H1 (cell line): ENCODE data around the gene CALM3. TPM values are rescaled to one million over a fixed set of nuclear protein-coding genes. Genes with fewer than 3 reads are reported as not detected.

Source experiments
- CTCF ChIA-PET: fragments of 300-600 bp; sonication (Branson Sonifier 250); formaldehyde crosslinking; loops from one replicate; lab custom pipeline; 2021; ENCODE audit not compliant: partially characterized antibody; lab: Charles Lee
- POLR2A ChIA-PET: fragments of 300-600 bp; sonication (Branson Sonifier 250); formaldehyde crosslinking; loops from one replicate; lab custom pipeline; 2021; ENCODE audit warnings: inconsistent platforms; ENCODE audit not compliant: partially characterized antibody; lab: Charles Lee
- DNase-seq, 2 experiments: peaks; one replicate each; pipeline versions ENCODE4 v3.0.0 to v3.0.0-alpha.2; 2010 to 2022; ENCODE audit warnings: low spot score in 2 of 2, low read depth in 1 of 2, mixed read lengths in 1 of 2
- FAIRE-seq: peaks from 2 replicates; lab custom pipeline; 2011; peaks lifted over from hg19 to GRCh38; lab: Jason Lieb, UNC
- H2AFZ ChIP-seq: 2 replicates; pipeline ENCODE4 v1.8.1; 2012; ENCODE audit warnings: low read length, inconsistent platforms
- H2AK5ac ChIP-seq: 2 replicates; pipeline ENCODE4 v1.6.1; 2013; ENCODE audit warnings: low read depth, low read length
- H2BK120ac ChIP-seq: replicated peaks from 2 replicates; pipeline ENCODE3; 2013; ENCODE audit warnings: low read depth, low read length, inconsistent platforms
- H2BK12ac ChIP-seq: 2 replicates; pipeline ENCODE4 v1.6.1; 2013; ENCODE audit warnings: low read depth, low read length
- H2BK15ac ChIP-seq: 2 replicates; pipeline ENCODE4 v1.6.1; 2013; ENCODE audit warnings: low read length
- H2BK20ac ChIP-seq: 2 replicates; pipeline ENCODE4 v1.6.1; 2013; ENCODE audit warnings: low read length
- H2BK5ac ChIP-seq: 2 replicates; pipeline ENCODE4 v1.6.1; 2013; ENCODE audit warnings: low read depth, low read length
- H3K14ac ChIP-seq: 2 replicates; pipeline ENCODE4 v1.6.1; 2013; ENCODE audit warnings: inconsistent platforms; ENCODE audit not compliant: insufficient read length
- H3K18ac ChIP-seq: 2 replicates; pipeline ENCODE4 v1.6.1; 2013; ENCODE audit warnings: low read length; ENCODE audit errors: extremely low read depth
- H3K23ac ChIP-seq: 2 replicates; pipeline ENCODE4 v1.6.1; 2013; ENCODE audit warnings: inconsistent platforms; ENCODE audit not compliant: insufficient read length
- H3K23me2 ChIP-seq: 2 replicates; pipeline ENCODE4 v1.6.1; 2013; ENCODE audit warnings: low read depth, low read length
- H3K27ac ChIP-seq: 2 replicates; pipeline ENCODE4 v1.6.1; 2011; ENCODE audit warnings: low read depth, low read length, inconsistent platforms
- H3K27me3 ChIP-seq, 4 experiments: replicated peaks in 1 of 4; 1 replicate in 1 of 4; 2 replicates in 3 of 4; pipeline versions ENCODE4 v1.6.1 to v1.8.1; 2011 to 2013; ENCODE audit warnings: low read length in 3 of 4, mild to moderate bottlenecking in 3 of 4, inconsistent platforms in 2 of 4, mixed read lengths in 2 of 4, moderate library complexity in 1 of 4; ENCODE audit not compliant: control insufficient read depth in 3 of 4, insufficient read depth in 3 of 4; ENCODE audit errors: extremely low read depth in 1 of 4
- H3K36me3 ChIP-seq, 4 experiments: 2 replicates each; pipeline versions ENCODE4 v1.6.1 to v1.8.1; 2011 to 2013; ENCODE audit warnings: mild to moderate bottlenecking in 4 of 4, low read length in 3 of 4, moderate library complexity in 2 of 4, control low read depth in 1 of 4, inconsistent platforms in 1 of 4; ENCODE audit not compliant: insufficient read depth in 4 of 4, control insufficient read depth in 2 of 4
- H3K4ac ChIP-seq: replicated peaks from 2 replicates; pipeline ENCODE3; 2013; ENCODE audit warnings: low read length, low read depth, mixed read lengths, inconsistent platforms; ENCODE audit not compliant: insufficient read length
- H3K4me1 ChIP-seq, 4 experiments: replicated peaks in 1 of 4; 1 replicate in 1 of 4; 2 replicates in 3 of 4; pipeline versions ENCODE4 v1.6.1 to v1.8.1; 2011 to 2013; ENCODE audit warnings: low read length in 3 of 4, inconsistent platforms in 2 of 4, mixed read lengths in 1 of 4; ENCODE audit not compliant: insufficient read depth in 4 of 4, control insufficient read depth in 3 of 4
- H3K4me2 ChIP-seq, 2 experiments: 2 replicates each; pipeline versions ENCODE4 v1.6.1 to v1.8.1; 2011 to 2013; ENCODE audit warnings: low read depth in 2 of 2, low read length in 2 of 2, control low read depth in 1 of 2, inconsistent platforms in 1 of 2, mild to moderate bottlenecking in 1 of 2; ENCODE audit not compliant: insufficient read depth in 1 of 2
- H3K4me3 ChIP-seq, 4 experiments: fragments of 200-600, 300-600 bp in 1 of 4; sonication (generic), shearing (Covaris generic), sonication (Bioruptor Twin) in 1 of 4; 2 replicates each; pipeline versions ENCODE4 v1.5.1 to v1.8.1; 2011 to 2016; ENCODE audit warnings: low read length in 4 of 4, low read depth in 3 of 4, control low read depth in 2 of 4, inconsistent platforms in 2 of 4, mild to moderate bottlenecking in 2 of 4, mixed read lengths in 1 of 4, moderate library complexity in 1 of 4; ENCODE audit not compliant: insufficient read depth in 2 of 4; ENCODE audit errors: extremely low read depth in 1 of 4
- H3K56ac ChIP-seq: replicated peaks from 2 replicates; pipeline ENCODE3; 2013; ENCODE audit warnings: low read depth, mild to moderate bottlenecking, mixed read lengths, low read length, inconsistent platforms; ENCODE audit not compliant: insufficient read length
- H3K79me1 ChIP-seq: 2 replicates; pipeline ENCODE4 v1.6.1; 2013; ENCODE audit warnings: low read depth, low read length, control low read depth
- H3K79me2 ChIP-seq, 2 experiments: 2 replicates each; pipeline versions ENCODE4 v1.6.1 to v1.8.1; 2012 to 2013; ENCODE audit warnings: low read length in 2 of 2, mild to moderate bottlenecking in 2 of 2, inconsistent platforms in 1 of 2; ENCODE audit not compliant: insufficient read depth in 2 of 2, control insufficient read depth in 1 of 2
- H3K9ac ChIP-seq, 4 experiments: replicated peaks in 1 of 4; 1 replicate in 1 of 4; 2 replicates in 3 of 4; pipeline versions ENCODE4 v1.6.1 to v1.8.1; 2011 to 2013; ENCODE audit warnings: low read depth in 3 of 4, low read length in 3 of 4, control low read depth in 2 of 4, mild to moderate bottlenecking in 2 of 4, moderate library complexity in 2 of 4, inconsistent platforms in 1 of 4; ENCODE audit errors: extremely low read depth in 1 of 4
- H3K9me3 ChIP-seq, 2 experiments: 2 replicates each; pipeline versions ENCODE4 v1.6.1 to v1.8.1; 2012 to 2013; ENCODE audit warnings: mild to moderate bottlenecking in 2 of 2, moderate library complexity in 2 of 2, control low read depth in 1 of 2, inconsistent platforms in 1 of 2, low read depth in 1 of 2, low read length in 1 of 2, mixed read lengths in 1 of 2; ENCODE audit not compliant: insufficient read depth in 2 of 2
- H4K20me1 ChIP-seq, 2 experiments: replicated peaks in 1 of 2; 2 replicates each; pipeline versions ENCODE3 to v1.8.1; 2011 to 2013; ENCODE audit warnings: inconsistent platforms in 2 of 2, low read length in 2 of 2, mild to moderate bottlenecking in 1 of 2; ENCODE audit not compliant: insufficient read depth in 2 of 2, control insufficient read depth in 1 of 2
- H4K5ac ChIP-seq: 2 replicates; pipeline ENCODE4 v1.6.1; 2013; ENCODE audit warnings: low read length, low read depth, mixed read lengths, inconsistent platforms; ENCODE audit not compliant: insufficient read length
- H4K8ac ChIP-seq: 2 replicates; pipeline ENCODE4 v1.8.0; 2013; ENCODE audit warnings: mild to moderate bottlenecking, moderate library complexity, low read length, inconsistent platforms; ENCODE audit not compliant: insufficient read depth; ENCODE audit errors: extremely low read depth
- H4K91ac ChIP-seq: replicated peaks from 2 replicates; pipeline ENCODE3; 2013; ENCODE audit warnings: low read length, mixed read lengths, inconsistent platforms; ENCODE audit not compliant: insufficient read length
- BCL11A ChIP-seq, 2 experiments: IDR thresholded peaks; one replicate each; pipeline ENCODE4 v1.6.1; 2011; ENCODE audit warnings: low read depth in 2 of 2, low read length in 2 of 2, mild to moderate bottlenecking in 2 of 2
- CBX8 ChIP-seq: fragments of 300-800, 300-1000 bp; sonication (generic); IDR thresholded peaks from 2 replicates; pipeline ENCODE4 v1.7.1; 2016; ENCODE audit warnings: low read depth, low read length, borderline replicate concordance
- CEBPB ChIP-seq: IDR thresholded peaks from 2 replicates; pipeline ENCODE4 v1.6.1; 2012; ENCODE audit warnings: low read depth, low read length
- CREB1 ChIP-seq: IDR thresholded peaks from 2 replicates; pipeline ENCODE4 v1.6.1; 2012; ENCODE audit warnings: inconsistent platforms
- CTBP2 ChIP-seq: IDR thresholded peaks from 2 replicates; pipeline ENCODE4 v1.7.0; 2011; ENCODE audit warnings: borderline replicate concordance, mild to moderate bottlenecking, moderate library complexity, mixed read lengths, low read length; ENCODE audit not compliant: insufficient read depth, insufficient read length
- EZH2 ChIP-seq: fragments of 200-600 bp; sonication (generic); IDR thresholded peaks from 2 replicates; pipeline ENCODE4 v1.7.1; 2012; ENCODE audit warnings: low read depth, mild to moderate bottlenecking, moderate library complexity, low read length, inconsistent platforms; ENCODE audit not compliant: severe bottlenecking
- FOSL1 ChIP-seq: IDR thresholded peaks from 2 replicates; pipeline ENCODE4 v1.6.1; 2011; ENCODE audit warnings: mild to moderate bottlenecking, low read depth, low read length, moderate library complexity; ENCODE audit not compliant: insufficient read depth
- JUND ChIP-seq: IDR thresholded peaks from 2 replicates; pipeline ENCODE4 v1.6.1; 2011; ENCODE audit warnings: mild to moderate bottlenecking, improper control_type of control experiment, low read length
- RAD21 ChIP-seq, 2 experiments: IDR thresholded peaks in 1 of 2; conservative IDR thresholded peaks in 1 of 2; 2 replicates each; pipeline ENCODE4 v1.6.1; 2011; ENCODE audit warnings: low read depth in 2 of 2, low read length in 2 of 2, improper control_type of control experiment in 1 of 2, inconsistent platforms in 1 of 2, mild to moderate bottlenecking in 1 of 2, moderate library complexity in 1 of 2
- SUZ12 ChIP-seq: fragments of 200-600 bp; sonication (generic); IDR thresholded peaks from 2 replicates; pipeline ENCODE4 v1.6.1; 2012; ENCODE audit warnings: mild to moderate bottlenecking, inconsistent platforms, low read length, moderate library complexity, mixed read lengths
- YY1 ChIP-seq: IDR thresholded peaks from 2 replicates; pipeline ENCODE4 v1.6.1; 2011; ENCODE audit warnings: low read depth, mild to moderate bottlenecking, low read length
- WGBS, 2 experiments: shearing (Covaris generic) in 1 of 2; methylation state at CpG; one replicate each; pipeline versions ENCODE4 v1.1.6 to v1.1.7; 2013 to 2015; ENCODE audit warnings: low lambda C conversion rate in 2 of 2, mixed read lengths in 2 of 2, inconsistent platforms in 1 of 2, low coverage in 1 of 2, missing lambda C conversion rate in 1 of 2; ENCODE audit not compliant: insufficient replicate concordance in 2 of 2, insufficient coverage in 1 of 2, insufficient read length in 1 of 2; ENCODE audit errors: extremely low coverage in 1 of 2, missing lambda C conversion rate in 1 of 2; 5-methylcytosine and 5-hydroxymethylcytosine counted together
- polyA plus RNA-seq, 7 experiments: library from polyadenylated mRNA; depleted of rRNA in 3 of 7; stranded (reverse) in 5 of 7; unstranded in 2 of 7; fragments of >200 nt in 5 of 7; fragments of 200-250 nt in 2 of 7; gene quantifications; 1 replicate in 5 of 7; 2 replicates in 1 of 7; 4 replicates in 1 of 7; pipeline versions ENCODE4 v1.2.1 to v1.2.3, GENCODE V29; 2011 to 2013; ENCODE audit warnings: missing spikeins in 2 of 7, mixed read lengths in 2 of 7
- total RNA-seq: library from RNA; stranded (reverse); fragmentation: NEBNext Ultra II Directional; extraction: Animal tissue kit (Norgen Biotek cat#: 25700); gene quantifications from 2 replicates; pipeline ENCODE4 v1.2.1, GENCODE V29; 2021

Gene CALM3
- total and polyA plus RNA-seq, 2 of the 8 experiments (the other 6 are each of a cell fraction or from before 2014, with no cell fraction given) = 315 to 326 TPM

DNA sequence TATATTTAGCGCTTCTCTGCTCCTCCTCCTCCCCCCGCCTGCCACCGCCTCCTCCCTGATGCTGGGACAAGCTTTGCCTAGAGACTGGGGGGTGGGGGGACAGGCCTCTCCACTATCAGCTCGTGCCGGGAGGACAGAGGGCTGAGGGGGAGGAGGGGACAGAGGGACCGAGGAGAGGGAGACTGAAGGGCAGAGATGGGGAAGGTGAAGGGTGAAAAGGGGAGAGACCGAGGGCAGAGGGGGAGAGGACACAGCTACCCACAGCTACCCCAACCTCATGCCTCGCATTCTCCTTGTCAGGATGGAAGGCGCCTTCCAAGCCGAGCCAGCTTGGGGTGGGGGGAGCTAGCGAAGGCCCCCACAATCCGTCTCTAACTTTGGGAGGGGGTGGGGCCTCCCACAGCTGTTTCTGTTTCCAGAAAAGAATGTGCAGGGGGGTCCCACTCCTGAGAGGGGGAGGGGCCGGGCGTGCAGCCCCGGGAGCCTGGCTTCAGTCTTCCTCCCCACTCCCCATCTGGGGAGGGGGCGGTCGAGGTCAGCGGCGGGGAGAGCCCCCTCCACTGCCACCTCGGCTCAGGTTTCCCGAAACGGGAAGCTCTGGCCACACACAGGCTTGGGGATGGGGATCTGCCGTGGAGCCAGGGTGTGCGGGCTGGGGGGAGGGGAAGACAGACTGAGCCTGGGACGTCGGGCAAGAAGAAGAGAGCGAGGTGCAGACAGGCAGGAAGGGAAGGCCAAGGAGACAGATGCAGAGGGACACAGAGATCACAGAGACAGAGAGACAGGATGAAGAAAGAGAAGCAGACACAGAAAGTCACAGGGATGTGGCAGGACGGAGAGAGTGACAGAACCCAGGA, 58.2 kb downstream of the CALM3 start:
- 0 out of 2 replicates have a peak overlapping the region, but pooled peaks have one; percentile 53 for H2BK15ac ChIP-seq
- DNase-seq (peak in 1 of 2 experiments; percentile 71), FAIRE-seq (no peak)
- no peaks in the 10 kb centered on the region for H3K79me1 ChIP-seq
- H3K18ac ChIP-seq = peak overlapping the region; percentile 5; the same call in 1 of the 2 replicates
- 5% methylated on average over 6 of the region's 28 CpGs; no CpG with 5 or more reads in 1 of the 2 experiments for WGBS, 2 experiments
- no peak overlapping the region for H2AFZ ChIP-seq
- no peak overlapping the region for H3K9ac ChIP-seq
- peak overlapping the region; percentile 87 to 98 for H3K4me2 ChIP-seq
- peak overlapping the region; percentile 47 to 71 (median 54) for H3K4me3 ChIP-seq
- H2AK5ac ChIP-seq = no peak overlapping the region
- H3K14ac ChIP-seq = no peak overlapping the region
- no peaks in the 10 kb centered on the region for H3K9me3 ChIP-seq
- no peak overlapping the region for H2BK120ac ChIP-seq
- no peak overlapping the region for H3K27ac ChIP-seq
- H3K4me1 ChIP-seq = peaks cover 4 to 22% (median 13%) of the 10 kb centered on the region in 4 experiments
- H3K79me2 ChIP-seq = no peaks in the 10 kb centered on the region
- peak overlapping the region; percentile 62; the same call in 1 of the 2 replicates for H2BK12ac ChIP-seq
- no peak overlapping the region for H2BK5ac ChIP-seq
- CTCF ChIA-PET = interaction anchor here (0.5 to 18.2 kb wide), 10 partner anchors 11 to 1045 kb away, joined by 3 to 341 read pairs (median 4); no protein-coding TSS in a partner anchor
- H2BK20ac ChIP-seq = no peak overlapping the region
- H3K56ac ChIP-seq = no peak overlapping the region
- POLR2A ChIA-PET = interaction anchor here (0.6 to 1.9 kb wide), 12 partner anchors 9 to 129 kb away, joined by 3 to 7 read pairs (median 3); partner anchors contain the start of genes PTGIR and SLC1A5
- H4K91ac ChIP-seq = no peak overlapping the region
- H3K36me3 ChIP-seq = no peaks in the 10 kb centered on the region
- H3K23ac ChIP-seq = no peak overlapping the region
- H3K23me2 ChIP-seq = peaks cover 12% of the 10 kb centered on the region; the same call in 1 of the 2 replicates
- H3K27me3 ChIP-seq = peaks cover 0 to 17% (median 11%) of the 10 kb centered on the region in 4 experiments; a peak in 4 of 7 replicates
- peaks cover 0 to 2% of the 10 kb centered on the region in 2 experiments for H4K20me1 ChIP-seq
- no peak overlapping the region for H4K8ac ChIP-seq
- no peak overlapping the region for H3K4ac ChIP-seq
- no peak overlapping the region for H4K5ac ChIP-seq
- TF ChIP-seq RAD21 (IDR thresholded peaks at IDR 0.05 in 1 of 2, conservative IDR thresholded peaks at IDR 0.05 in 1 of 2; ENCODE audit: low read depth in 2 of 2, low read length in 2 of 2) (no peak), CBX8 (no peak), JUND (no peak), CTBP2 (peak; percentile 48), CEBPB (no peak), YY1 (no peak), EZH2 (peak; percentile 9), CREB1 (no peak), FOSL1 (no peak), SUZ12 (0 out of 2 replicates have a peak, but pooled peaks have one; percentile 9), BCL11A (IDR thresholded peaks at IDR 0.05; ENCODE audit: low read depth in 2 of 2, low read length in 2 of 2) (no peak)
